H1 (cell line): ENCODE results near the gene HIPK2. TPM values are rescaled to one million over a fixed set of nuclear protein-coding genes. Genes with fewer than 3 reads are reported as not detected.

ENCODE experiments used
- CTCF ChIA-PET: fragments of 300-600 bp; sonication (Branson Sonifier 250); formaldehyde crosslinking; loops from one replicate; lab custom pipeline; 2021; ENCODE audit not compliant: partially characterized antibody; lab: Charles Lee
- POLR2A ChIA-PET: fragments of 300-600 bp; sonication (Branson Sonifier 250); formaldehyde crosslinking; loops from one replicate; lab custom pipeline; 2021; ENCODE audit warnings: inconsistent platforms; ENCODE audit not compliant: partially characterized antibody; lab: Charles Lee
- DNase-seq, 2 experiments: peaks; one replicate each; pipeline versions ENCODE4 v3.0.0 to v3.0.0-alpha.2; 2010 to 2022; ENCODE audit warnings: low spot score in 2 of 2, low read depth in 1 of 2, mixed read lengths in 1 of 2
- FAIRE-seq: peaks from 2 replicates; lab custom pipeline; 2011; peaks lifted over from hg19 to GRCh38; lab: Jason Lieb, UNC
- H2AFZ ChIP-seq: 2 replicates; pipeline ENCODE4 v1.8.1; 2012; ENCODE audit warnings: low read length, inconsistent platforms
- H2AK5ac ChIP-seq: 2 replicates; pipeline ENCODE4 v1.6.1; 2013; ENCODE audit warnings: low read depth, low read length
- H2BK120ac ChIP-seq: replicated peaks from 2 replicates; pipeline ENCODE3; 2013; ENCODE audit warnings: low read depth, low read length, inconsistent platforms
- H2BK12ac ChIP-seq: 2 replicates; pipeline ENCODE4 v1.6.1; 2013; ENCODE audit warnings: low read depth, low read length
- H2BK15ac ChIP-seq: 2 replicates; pipeline ENCODE4 v1.6.1; 2013; ENCODE audit warnings: low read length
- H2BK20ac ChIP-seq: 2 replicates; pipeline ENCODE4 v1.6.1; 2013; ENCODE audit warnings: low read length
- H2BK5ac ChIP-seq: 2 replicates; pipeline ENCODE4 v1.6.1; 2013; ENCODE audit warnings: low read depth, low read length
- H3K14ac ChIP-seq: 2 replicates; pipeline ENCODE4 v1.6.1; 2013; ENCODE audit warnings: inconsistent platforms; ENCODE audit not compliant: insufficient read length
- H3K18ac ChIP-seq: 2 replicates; pipeline ENCODE4 v1.6.1; 2013; ENCODE audit warnings: low read length; ENCODE audit errors: extremely low read depth
- H3K23ac ChIP-seq: 2 replicates; pipeline ENCODE4 v1.6.1; 2013; ENCODE audit warnings: inconsistent platforms; ENCODE audit not compliant: insufficient read length
- H3K23me2 ChIP-seq: 2 replicates; pipeline ENCODE4 v1.6.1; 2013; ENCODE audit warnings: low read depth, low read length
- H3K27ac ChIP-seq: 2 replicates; pipeline ENCODE4 v1.6.1; 2011; ENCODE audit warnings: low read depth, low read length, inconsistent platforms
- H3K27me3 ChIP-seq, 4 experiments: replicated peaks in 1 of 4; 1 replicate in 1 of 4; 2 replicates in 3 of 4; pipeline versions ENCODE4 v1.6.1 to v1.8.1; 2011 to 2013; ENCODE audit warnings: low read length in 3 of 4, mild to moderate bottlenecking in 3 of 4, inconsistent platforms in 2 of 4, mixed read lengths in 2 of 4, moderate library complexity in 1 of 4; ENCODE audit not compliant: control insufficient read depth in 3 of 4, insufficient read depth in 3 of 4; ENCODE audit errors: extremely low read depth in 1 of 4
- H3K36me3 ChIP-seq, 4 experiments: 2 replicates each; pipeline versions ENCODE4 v1.6.1 to v1.8.1; 2011 to 2013; ENCODE audit warnings: mild to moderate bottlenecking in 4 of 4, low read length in 3 of 4, moderate library complexity in 2 of 4, control low read depth in 1 of 4, inconsistent platforms in 1 of 4; ENCODE audit not compliant: insufficient read depth in 4 of 4, control insufficient read depth in 2 of 4
- H3K4ac ChIP-seq: replicated peaks from 2 replicates; pipeline ENCODE3; 2013; ENCODE audit warnings: low read length, low read depth, mixed read lengths, inconsistent platforms; ENCODE audit not compliant: insufficient read length
- H3K4me1 ChIP-seq, 4 experiments: replicated peaks in 1 of 4; 1 replicate in 1 of 4; 2 replicates in 3 of 4; pipeline versions ENCODE4 v1.6.1 to v1.8.1; 2011 to 2013; ENCODE audit warnings: low read length in 3 of 4, inconsistent platforms in 2 of 4, mixed read lengths in 1 of 4; ENCODE audit not compliant: insufficient read depth in 4 of 4, control insufficient read depth in 3 of 4
- H3K4me2 ChIP-seq, 2 experiments: 2 replicates each; pipeline versions ENCODE4 v1.6.1 to v1.8.1; 2011 to 2013; ENCODE audit warnings: low read depth in 2 of 2, low read length in 2 of 2, control low read depth in 1 of 2, inconsistent platforms in 1 of 2, mild to moderate bottlenecking in 1 of 2; ENCODE audit not compliant: insufficient read depth in 1 of 2
- H3K4me3 ChIP-seq, 4 experiments: fragments of 200-600, 300-600 bp in 1 of 4; sonication (generic), shearing (Covaris generic), sonication (Bioruptor Twin) in 1 of 4; 2 replicates each; pipeline versions ENCODE4 v1.5.1 to v1.8.1; 2011 to 2016; ENCODE audit warnings: low read length in 4 of 4, low read depth in 3 of 4, control low read depth in 2 of 4, inconsistent platforms in 2 of 4, mild to moderate bottlenecking in 2 of 4, mixed read lengths in 1 of 4, moderate library complexity in 1 of 4; ENCODE audit not compliant: insufficient read depth in 2 of 4; ENCODE audit errors: extremely low read depth in 1 of 4
- H3K56ac ChIP-seq: replicated peaks from 2 replicates; pipeline ENCODE3; 2013; ENCODE audit warnings: low read depth, mild to moderate bottlenecking, mixed read lengths, low read length, inconsistent platforms; ENCODE audit not compliant: insufficient read length
- H3K79me1 ChIP-seq: 2 replicates; pipeline ENCODE4 v1.6.1; 2013; ENCODE audit warnings: low read depth, low read length, control low read depth
- H3K79me2 ChIP-seq, 2 experiments: 2 replicates each; pipeline versions ENCODE4 v1.6.1 to v1.8.1; 2012 to 2013; ENCODE audit warnings: low read length in 2 of 2, mild to moderate bottlenecking in 2 of 2, inconsistent platforms in 1 of 2; ENCODE audit not compliant: insufficient read depth in 2 of 2, control insufficient read depth in 1 of 2
- H3K9ac ChIP-seq, 4 experiments: replicated peaks in 1 of 4; 1 replicate in 1 of 4; 2 replicates in 3 of 4; pipeline versions ENCODE4 v1.6.1 to v1.8.1; 2011 to 2013; ENCODE audit warnings: low read depth in 3 of 4, low read length in 3 of 4, control low read depth in 2 of 4, mild to moderate bottlenecking in 2 of 4, moderate library complexity in 2 of 4, inconsistent platforms in 1 of 4; ENCODE audit errors: extremely low read depth in 1 of 4
- H3K9me3 ChIP-seq, 2 experiments: 2 replicates each; pipeline versions ENCODE4 v1.6.1 to v1.8.1; 2012 to 2013; ENCODE audit warnings: mild to moderate bottlenecking in 2 of 2, moderate library complexity in 2 of 2, control low read depth in 1 of 2, inconsistent platforms in 1 of 2, low read depth in 1 of 2, low read length in 1 of 2, mixed read lengths in 1 of 2; ENCODE audit not compliant: insufficient read depth in 2 of 2
- H4K20me1 ChIP-seq, 2 experiments: replicated peaks in 1 of 2; 2 replicates each; pipeline versions ENCODE3 to v1.8.1; 2011 to 2013; ENCODE audit warnings: inconsistent platforms in 2 of 2, low read length in 2 of 2, mild to moderate bottlenecking in 1 of 2; ENCODE audit not compliant: insufficient read depth in 2 of 2, control insufficient read depth in 1 of 2
- H4K5ac ChIP-seq: 2 replicates; pipeline ENCODE4 v1.6.1; 2013; ENCODE audit warnings: low read length, low read depth, mixed read lengths, inconsistent platforms; ENCODE audit not compliant: insufficient read length
- H4K8ac ChIP-seq: 2 replicates; pipeline ENCODE4 v1.8.0; 2013; ENCODE audit warnings: mild to moderate bottlenecking, moderate library complexity, low read length, inconsistent platforms; ENCODE audit not compliant: insufficient read depth; ENCODE audit errors: extremely low read depth
- H4K91ac ChIP-seq: replicated peaks from 2 replicates; pipeline ENCODE3; 2013; ENCODE audit warnings: low read length, mixed read lengths, inconsistent platforms; ENCODE audit not compliant: insufficient read length
- EGR1 ChIP-seq: IDR thresholded peaks from 2 replicates; pipeline ENCODE4 v1.6.1; 2011; ENCODE audit warnings: low read depth, low read length, borderline replicate concordance
- RFX5 ChIP-seq: IDR thresholded peaks from 2 replicates; pipeline ENCODE4 v1.6.1; 2011; ENCODE audit warnings: low read depth, low read length, improper control_type of control experiment, borderline replicate concordance
- RXRA ChIP-seq: IDR thresholded peaks from 2 replicates; pipeline ENCODE4 v1.6.1; 2011; ENCODE audit warnings: low read depth, mild to moderate bottlenecking, low read length, moderate library complexity; ENCODE audit not compliant: insufficient read depth
- SIN3A ChIP-seq, 2 experiments: IDR thresholded peaks in 1 of 2; conservative IDR thresholded peaks in 1 of 2; 2 replicates each; pipeline ENCODE4 v1.6.1; 2011 to 2012; ENCODE audit warnings: low read length in 2 of 2, improper control_type of control experiment in 1 of 2, low read depth in 1 of 2, mild to moderate bottlenecking in 1 of 2
- SIX5 ChIP-seq: IDR thresholded peaks from 2 replicates; pipeline ENCODE4 v1.6.1; 2011; ENCODE audit warnings: mild to moderate bottlenecking, low read depth, low read length
- TAF1 ChIP-seq: IDR thresholded peaks from 2 replicates; pipeline ENCODE4 v1.6.1; 2011; ENCODE audit warnings: mild to moderate bottlenecking, low read depth, low read length
- TAF7 ChIP-seq: optimal IDR thresholded peaks from 2 replicates; pipeline ENCODE3; 2011; ENCODE audit warnings: low read depth, mild to moderate bottlenecking, inconsistent platforms, low read length, moderate library complexity, borderline replicate concordance
- polyA plus RNA-seq, 7 experiments: library from polyadenylated mRNA; depleted of rRNA in 3 of 7; stranded (reverse) in 5 of 7; unstranded in 2 of 7; fragments of >200 nt in 5 of 7; fragments of 200-250 nt in 2 of 7; gene quantifications; 1 replicate in 5 of 7; 2 replicates in 1 of 7; 4 replicates in 1 of 7; pipeline versions ENCODE4 v1.2.1 to v1.2.3, GENCODE V29; 2011 to 2013; ENCODE audit warnings: missing spikeins in 2 of 7, mixed read lengths in 2 of 7
- total RNA-seq: library from RNA; stranded (reverse); fragmentation: NEBNext Ultra II Directional; extraction: Animal tissue kit (Norgen Biotek cat#: 25700); gene quantifications from 2 replicates; pipeline ENCODE4 v1.2.1, GENCODE V29; 2021
- TF ChIP-seq, protein P1 (sequence below): IDR thresholded peaks from 2 replicates; pipeline ENCODE4 v1.6.1; 2011; ENCODE audit warnings: low read depth, mild to moderate bottlenecking, low read length; ENCODE audit not compliant: insufficient read depth

HIPK2 gene
- total and polyA plus RNA-seq, 2 of the 8 experiments (the other 6 are each of a cell fraction or from before 2014, with no cell fraction given) = 8.3 to 24.3 TPM

DNA sequence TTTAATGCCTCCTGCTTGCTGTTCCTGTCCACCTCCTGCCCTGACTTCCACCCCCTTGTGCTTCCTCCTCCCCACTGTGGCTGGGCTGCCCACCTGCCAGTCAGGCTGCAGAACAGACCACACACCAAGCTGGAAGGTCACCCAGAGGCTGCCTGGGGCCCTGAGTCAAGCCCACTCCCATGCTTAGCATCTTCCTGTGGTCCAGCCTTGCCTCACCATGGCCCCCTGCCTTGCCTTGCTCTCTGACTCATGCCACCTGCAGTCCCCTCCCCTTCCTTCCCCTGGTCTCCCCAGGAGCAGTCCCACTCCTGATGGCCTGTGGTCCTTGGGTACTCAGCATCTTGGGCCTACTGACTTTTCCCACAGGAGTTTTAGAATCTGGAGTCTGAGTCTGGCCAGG lies 252.0 kb downstream of the HIPK2 start:
- POLR2A ChIA-PET = interaction anchor here (1.0 to 1.5 kb wide), 4 partner anchors 10 to 98 kb away, joined by 3 to 4 read pairs (median 3); partner anchors contain the start of gene KLRG2
- no peak for FAIRE-seq

More for the DNA sequence above, 252.0 kb downstream of the HIPK2 start:
- H4K20me1 ChIP-seq = peaks cover 0 to 2% of the 10 kb centered on the region in 2 experiments
- no peak overlapping the region for H3K4ac ChIP-seq
- no peak overlapping the region for H3K18ac ChIP-seq
- no peaks in the 10 kb centered on the region for H3K79me1 ChIP-seq
- TF ChIP-seq TAF1 (no peak), RXRA (no peak), SIN3A (conservative IDR thresholded peaks at IDR 0.05 in 1 of 2, IDR thresholded peaks at IDR 0.05 in 1 of 2; ENCODE audit: low read depth in 1 of 2, low read length in 2 of 2) (no peak), RFX5 (no peak), EGR1 (no peak), SIX5 (no peak), TAF7 (no peak)
- TF ChIP-seq, protein P1, sequence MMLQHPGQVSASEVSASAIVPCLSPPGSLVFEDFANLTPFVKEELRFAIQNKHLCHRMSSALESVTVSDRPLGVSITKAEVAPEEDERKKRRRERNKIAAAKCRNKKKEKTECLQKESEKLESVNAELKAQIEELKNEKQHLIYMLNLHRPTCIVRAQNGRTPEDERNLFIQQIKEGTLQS = no peak
- TF ChIP-seq, all 59 proteins: peak for 0
- Histone ChIP-seq H4K8ac (no peak overlapping the region), H2BK5ac (no peak overlapping the region), H3K4me2 (no peak overlapping the region), H2AK5ac (no peak overlapping the region), H2BK20ac (no peak overlapping the region), H4K5ac (no peak overlapping the region), H3K14ac (no peak overlapping the region), H3K4me1 (peaks cover 0 to 7% (median 0%) of the 10 kb centered on the region in 4 experiments; a peak in 2 of 7 replicates), H3K36me3 (no peaks in the 10 kb centered on the region), H3K23ac (no peak overlapping the region), H3K56ac (no peak overlapping the region), H3K79me2 (no peaks in the 10 kb centered on the region), H2BK15ac (no peak overlapping the region), H2BK120ac (no peak overlapping the region), H3K27ac (no peak overlapping the region), H3K9ac (no peak overlapping the region), H3K4me3 (no peak overlapping the region), H3K27me3 (peaks cover 20 to 47% (median 38%) of the 10 kb centered on the region in 4 experiments), H2AFZ (no peak overlapping the region), H2BK12ac (no peak overlapping the region), H3K23me2 (peaks cover 5% of the 10 kb centered on the region; the same call in 1 of the 2 replicates), H3K9me3 (peaks cover 0 to 4% of the 10 kb centered on the region in 2 experiments; a peak in 1 of 4 replicates), H4K91ac (no peak overlapping the region)
- CTCF ChIA-PET = interaction anchor here (0.6 to 2.1 kb wide), 7 partner anchors 16 to 171 kb away, joined by 3 to 13 read pairs (median 5); no protein-coding TSS in a partner anchor
- DNase-seq = no peak
